Muscle layer of duodenum (tissue), 2 donors: ENCODE results near the gene BTRC.
A peak's percentile ranks its signal among the peaks of the same experiment; 100 is the strongest.

Experiments
- H3K27ac ChIP-seq: one replicate; pipeline ENCODE4 v1.7.0; 2013; ENCODE audit warnings: mild to moderate bottlenecking, low read length
- H3K27me3 ChIP-seq: one replicate; pipeline ENCODE4 v1.7.0; 2013; ENCODE audit warnings: low read depth, mild to moderate bottlenecking, control low read depth, low read length
- H3K36me3 ChIP-seq, 2 donors: one replicate each; pipeline ENCODE4 v1.7.0; 2013; ENCODE audit warnings: low read length in 2 of 2, control low read depth in 1 of 2, mild to moderate bottlenecking in 1 of 2; ENCODE audit not compliant: insufficient read depth in 2 of 2, control insufficient read depth in 1 of 2
- H3K4me1 ChIP-seq, 2 donors: one replicate each; pipeline ENCODE4 v1.7.0; 2013; ENCODE audit warnings: low read length in 2 of 2, mild to moderate bottlenecking in 2 of 2, control low read depth in 1 of 2, moderate library complexity in 1 of 2; ENCODE audit not compliant: insufficient read depth in 2 of 2, control insufficient read depth in 1 of 2
- H3K4me3 ChIP-seq, 2 donors: one replicate each; pipeline ENCODE4 v1.7.0; 2013; ENCODE audit warnings: low read length in 2 of 2, low read depth in 1 of 2, mild to moderate bottlenecking in 1 of 2
- H3K9me3 ChIP-seq, 2 donors: one replicate each; pipeline ENCODE4 v1.7.0; 2013; ENCODE audit warnings: low read length in 2 of 2, control low read depth in 1 of 2, mild to moderate bottlenecking in 1 of 2; ENCODE audit not compliant: control insufficient read depth in 1 of 2
- donor health status: healthy.

BTRC gene

GRCh38 chr10:101353692-101354327, at the start of gene BTRC:
BTRC (plus strand) TSS chr10:101354165; CDS start chr10:101354181, 16 bp downstream.
- Histone ChIP-seq H3K36me3 (no peaks in the 10 kb centered on the region), H3K9me3 (no peaks in the 10 kb centered on the region), H3K4me3 (peak within 1 kb of the TSS; percentile 88 to 89), H3K4me1 (peaks cover 5 to 8% of the 10 kb centered on the region in 2 donors), H3K27me3 (no peaks in the 10 kb centered on the region), H3K27ac (peak within 1 kb of the TSS; percentile 82)

- Histone ChIP-seq H3K4me3 (no peak overlapping the region), H3K9me3 (no peaks in the 10 kb centered on the region), H3K4me1 (no peaks in the 10 kb centered on the region), H3K27ac (no peak overlapping the region), H3K36me3 (no peaks in the 10 kb centered on the region), H3K27me3 (peaks cover 4% of the 10 kb centered on the region)
Measured at GRCh38 chr10:101304316-101304715, 49.6 kb upstream of the BTRC start.

DNA sequence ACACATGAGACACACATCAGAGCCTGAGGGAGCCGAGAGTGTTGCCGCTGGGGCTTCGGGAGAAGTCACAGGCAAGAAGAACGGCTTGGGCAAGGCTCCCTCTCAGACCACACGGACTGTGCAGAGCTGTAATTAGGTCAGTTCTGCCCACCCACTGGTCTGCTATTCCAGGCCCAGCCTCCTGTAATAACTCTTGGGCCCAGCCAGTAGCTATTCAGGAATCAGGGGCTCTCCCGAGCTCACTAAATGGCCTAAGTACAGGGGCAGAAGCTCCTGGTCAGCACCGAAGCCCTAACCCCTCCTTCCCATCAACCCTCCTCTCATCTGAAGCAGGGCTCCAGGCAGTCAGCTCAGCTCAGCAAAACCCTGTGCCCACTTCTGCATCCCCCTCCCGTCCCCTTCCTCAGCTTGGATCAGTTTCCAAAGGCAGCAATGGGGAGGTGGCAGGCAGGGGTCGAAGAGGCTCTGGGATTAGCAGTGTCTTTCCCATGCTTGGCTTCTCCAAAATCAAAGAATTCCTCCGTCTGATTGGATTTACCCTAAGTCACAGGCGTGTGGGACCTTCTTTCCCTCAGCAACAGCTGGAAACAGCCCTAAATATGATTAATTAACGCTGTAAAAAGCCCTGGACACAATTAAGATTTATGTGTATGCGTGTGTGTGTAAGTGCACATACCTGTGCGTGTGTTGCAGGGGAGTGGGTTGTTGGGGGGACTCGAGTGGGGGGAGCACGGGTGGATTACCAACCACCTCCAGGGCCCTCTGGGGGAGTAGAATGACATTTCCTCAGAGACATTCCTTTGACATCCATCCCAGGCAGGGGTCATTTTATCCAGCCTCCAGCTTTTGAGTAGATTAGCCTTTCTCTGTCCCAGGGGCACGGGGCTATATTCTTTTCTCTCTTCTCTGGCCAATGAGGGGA, 48.4 kb upstream of the BTRC start:
- no peak overlapping the region for H3K4me3 ChIP-seq
- H3K27me3 ChIP-seq = peaks cover 6% of the 10 kb centered on the region
- no peak overlapping the region for H3K27ac ChIP-seq

DNA sequence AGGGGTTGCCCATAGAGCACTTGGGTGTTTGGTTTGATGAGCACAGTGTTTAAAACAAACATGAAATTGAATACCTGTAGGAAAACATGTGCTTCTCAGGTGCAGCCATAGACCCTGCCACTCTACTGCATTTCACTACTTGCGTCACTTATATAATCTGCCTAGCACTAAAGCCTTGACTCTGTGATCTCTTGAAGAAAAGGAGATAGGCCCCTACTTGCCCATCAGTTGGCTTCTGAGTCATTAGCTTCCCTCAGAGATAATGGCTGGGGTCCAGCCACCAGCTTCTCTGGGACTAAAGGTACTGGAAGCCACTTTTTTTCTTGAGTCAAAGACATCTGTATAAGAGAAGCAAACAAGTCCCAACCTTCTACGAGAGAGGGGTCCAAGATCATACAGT, 45.9 kb upstream of the BTRC start:
- Histone ChIP-seq H3K27ac (no peak overlapping the region), H3K9me3 (no peaks in the 10 kb centered on the region), H3K27me3 (peaks cover 20% of the 10 kb centered on the region), H3K36me3 (no peaks in the 10 kb centered on the region), H3K4me3 (no peak overlapping the region), H3K4me1 (peaks cover 0 to 4% of the 10 kb centered on the region in 2 donors)

More for the DNA sequence above, 48.4 kb upstream of the BTRC start:
- H3K4me1 ChIP-seq = no peaks in the 10 kb centered on the region
- no peaks in the 10 kb centered on the region for H3K9me3 ChIP-seq
- no peaks in the 10 kb centered on the region for H3K36me3 ChIP-seq

GRCh38 chr10:101310529-101311184, 43.3 kb upstream of the BTRC start:
- peak overlapping the region; percentile 26 to 40 for H3K4me3 ChIP-seq
- peaks cover 24% of the 10 kb centered on the region for H3K27me3 ChIP-seq
- no peaks in the 10 kb centered on the region for H3K36me3 ChIP-seq
- peaks cover 0 to 4% of the 10 kb centered on the region in 2 donors for H3K4me1 ChIP-seq
- no peaks in the 10 kb centered on the region for H3K9me3 ChIP-seq
- no peak overlapping the region for H3K27ac ChIP-seq

DNA sequence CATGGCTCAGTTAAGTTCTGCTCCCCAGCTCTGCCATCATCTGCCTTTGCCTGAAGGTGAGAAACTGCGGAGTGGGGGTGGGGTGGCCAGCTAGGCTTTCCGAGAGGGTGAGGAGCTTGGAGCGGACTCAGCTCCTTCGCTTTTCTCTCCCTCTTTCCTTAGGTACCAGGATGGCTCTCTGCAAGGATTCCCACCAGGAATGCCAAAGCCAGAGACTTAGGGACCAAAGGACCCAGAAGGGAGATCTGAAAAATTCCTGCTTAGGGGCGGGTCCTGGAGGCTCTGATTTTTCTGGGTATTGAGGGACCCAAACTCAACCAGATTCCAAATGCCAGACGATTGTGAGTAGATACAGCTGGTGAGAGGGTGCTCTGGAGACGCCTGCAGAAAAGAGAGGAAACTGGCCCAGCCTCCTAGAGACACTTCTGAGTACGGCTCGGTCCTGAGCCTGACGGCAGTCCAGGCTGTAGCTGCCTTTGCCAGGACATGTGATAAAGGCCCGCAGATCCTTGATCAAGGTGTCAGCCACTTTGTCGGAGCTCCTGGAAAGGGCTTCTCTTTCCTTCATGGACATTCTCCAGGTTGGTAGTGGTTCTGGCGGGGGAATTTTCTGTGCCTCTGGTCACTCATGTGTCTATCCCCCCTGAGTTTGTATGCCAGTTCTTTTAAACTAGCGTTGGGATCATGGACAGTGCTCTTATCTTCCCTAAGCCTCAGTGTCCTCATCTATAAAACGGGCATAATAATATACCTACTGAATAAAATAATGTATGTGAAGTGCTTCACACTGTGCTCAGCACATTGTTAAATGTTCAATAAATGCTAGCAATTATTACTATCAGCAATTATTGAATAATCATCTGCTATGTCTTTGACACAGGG, 42.5 kb upstream of the BTRC start:
- H3K36me3 ChIP-seq = no peaks in the 10 kb centered on the region
- no peaks in the 10 kb centered on the region for H3K9me3 ChIP-seq
- peaks cover 0 to 4% of the 10 kb centered on the region in 2 donors for H3K4me1 ChIP-seq
- peak overlapping the region in 1 of 2 donors; percentile 26 for H3K4me3 ChIP-seq
- peaks cover 24% of the 10 kb centered on the region for H3K27me3 ChIP-seq
- H3K27ac ChIP-seq = no peak overlapping the region

- H3K27ac ChIP-seq = no peak overlapping the region
- no peaks in the 10 kb centered on the region for H3K9me3 ChIP-seq
- H3K4me3 ChIP-seq = no peak overlapping the region
- no peaks in the 10 kb centered on the region for H3K4me1 ChIP-seq
- H3K36me3 ChIP-seq = no peaks in the 10 kb centered on the region
- H3K27me3 ChIP-seq = no peaks in the 10 kb centered on the region
Measured at GRCh38 chr10:101319241-101319915, 34.6 kb upstream of the BTRC start.

DNA sequence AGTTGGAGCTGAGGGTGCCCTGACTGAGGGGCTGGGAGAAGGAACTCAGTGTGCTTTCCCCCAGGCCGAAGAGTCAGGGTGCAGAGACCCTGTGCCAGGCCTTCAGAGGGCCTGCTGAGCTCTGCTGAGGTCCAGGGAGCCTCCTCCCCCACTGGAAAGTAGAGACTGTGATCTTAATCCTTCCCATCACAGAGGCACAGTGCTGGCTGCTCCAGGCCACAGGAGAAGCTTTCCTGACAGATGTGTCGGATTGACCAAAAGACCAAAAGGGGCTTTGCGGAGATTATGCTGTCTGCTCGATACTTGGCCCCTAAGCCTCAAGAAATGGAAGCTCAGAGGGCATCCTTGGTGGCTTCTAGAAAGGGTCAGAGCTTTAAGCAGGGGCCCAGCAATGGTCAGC, 32.9 kb upstream of the BTRC start:
- Histone ChIP-seq H3K36me3 (no peaks in the 10 kb centered on the region), H3K4me3 (no peak overlapping the region), H3K9me3 (no peaks in the 10 kb centered on the region), H3K27ac (no peak overlapping the region), H3K4me1 (no peaks in the 10 kb centered on the region), H3K27me3 (no peaks in the 10 kb centered on the region)

GRCh38 chr10:101322266-101323108, 31.5 kb upstream of the BTRC start:
- H3K4me1 ChIP-seq = no peaks in the 10 kb centered on the region
- H3K4me3 ChIP-seq = no peak overlapping the region
- H3K27me3 ChIP-seq = no peaks in the 10 kb centered on the region
- no peaks in the 10 kb centered on the region for H3K36me3 ChIP-seq
- H3K9me3 ChIP-seq = no peaks in the 10 kb centered on the region
- H3K27ac ChIP-seq = no peak overlapping the region

DNA sequence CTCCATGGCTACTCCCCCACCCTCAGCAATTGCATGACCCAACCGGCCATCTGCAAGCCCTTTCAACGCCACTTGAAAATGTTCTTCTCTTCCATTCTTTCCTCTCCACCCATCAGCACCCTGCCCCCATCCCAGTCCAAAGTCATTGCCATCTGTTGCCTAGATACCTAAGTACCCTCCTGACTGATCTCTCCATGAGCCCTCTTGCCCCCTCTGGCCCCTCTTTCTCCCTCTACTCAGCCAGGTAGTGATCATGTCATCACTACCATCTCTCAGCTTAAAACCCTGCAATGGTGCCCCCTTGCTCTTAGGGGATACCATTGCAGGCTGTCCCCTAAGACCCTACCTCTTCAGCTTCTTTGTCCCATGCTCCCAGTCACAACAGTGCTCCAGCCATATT, 30.5 kb upstream of the BTRC start:
- H3K27me3 ChIP-seq = no peaks in the 10 kb centered on the region
- H3K27ac ChIP-seq = no peak overlapping the region
- no peak overlapping the region for H3K4me3 ChIP-seq
- no peaks in the 10 kb centered on the region for H3K36me3 ChIP-seq
- H3K4me1 ChIP-seq = no peaks in the 10 kb centered on the region
- no peaks in the 10 kb centered on the region for H3K9me3 ChIP-seq
